ENCODE measurements around the gene TMEM139.
A peak's percentile ranks its signal among the peaks of the same experiment; 100 is the strongest.

The TMEM139 gene

DNA sequence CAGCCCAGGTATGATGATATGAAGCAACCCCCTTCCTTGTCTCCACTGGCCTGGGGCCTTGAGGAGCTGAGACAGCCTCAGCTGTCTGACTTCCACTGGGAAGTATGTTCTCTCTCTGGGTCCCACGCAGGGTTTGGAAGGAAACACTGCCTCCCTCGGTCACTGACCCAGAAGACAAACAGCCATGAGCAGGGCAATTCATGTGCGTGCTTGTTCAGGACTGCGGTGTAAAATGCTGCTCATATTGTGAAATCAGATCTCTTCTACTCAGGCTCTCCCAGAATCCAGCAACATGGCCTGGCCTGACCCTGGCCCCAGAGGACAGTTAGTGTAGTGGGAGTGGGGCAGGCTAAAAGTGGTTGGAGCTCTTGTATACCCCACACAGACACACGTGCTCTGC is 33.9 kb downstream of the TMEM139 start:
- DNase-seq (ENCODE audit: low read depth) = peak; percentile 84
- no peak overlapping the region for H3K4me3 ChIP-seq (ENCODE audit: low read depth, low read length)

DNA sequence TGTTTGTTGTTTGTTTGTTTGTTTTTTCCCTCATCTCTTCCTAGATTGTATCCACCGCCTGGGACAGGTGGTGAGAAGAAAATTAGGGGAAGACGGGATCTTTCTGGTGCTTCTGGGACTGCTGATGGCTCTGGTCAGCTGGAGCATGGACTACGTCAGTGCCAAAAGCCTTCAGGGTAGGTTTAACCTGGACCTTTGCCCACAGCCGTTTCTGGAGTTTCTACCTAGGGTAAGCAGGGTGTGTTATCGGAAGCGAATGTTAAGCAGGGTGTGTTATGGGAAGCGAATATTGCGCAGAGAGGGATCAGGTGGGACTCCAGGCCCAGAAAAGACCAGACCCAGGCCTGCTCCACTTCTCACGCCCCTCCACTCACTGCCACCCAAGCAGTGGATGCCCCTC is 35.9 kb downstream of the TMEM139 start:
- no peak overlapping the region for H3K4me3 ChIP-seq (ENCODE audit: low read depth, low read length)
- DNase-seq (ENCODE audit: low read depth) = no peak

DNA sequence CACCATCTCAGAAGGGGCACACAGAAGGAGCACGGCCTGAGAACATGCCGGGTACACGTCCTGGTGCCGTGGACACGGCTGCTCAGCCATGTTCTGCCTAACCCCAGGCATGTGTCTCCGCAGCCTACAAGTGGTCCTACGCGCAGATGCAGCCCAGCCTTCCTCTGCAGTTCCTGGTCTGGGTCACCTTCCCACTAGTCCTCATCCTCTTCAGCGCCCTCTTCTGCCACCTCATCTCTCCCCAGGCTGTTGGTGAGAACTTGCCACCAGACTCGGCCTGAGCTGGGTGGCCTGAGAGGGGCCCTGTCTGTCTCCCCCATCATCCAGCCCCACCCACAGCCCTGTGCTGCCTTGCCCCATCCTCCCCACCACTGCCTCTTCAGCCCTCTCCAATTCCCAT is 36.5 kb downstream of the TMEM139 start:
- H3K4me3 ChIP-seq (ENCODE audit: low read depth, low read length) = no peak overlapping the region
- DNase-seq (ENCODE audit: low read depth) = no peak

DNA sequence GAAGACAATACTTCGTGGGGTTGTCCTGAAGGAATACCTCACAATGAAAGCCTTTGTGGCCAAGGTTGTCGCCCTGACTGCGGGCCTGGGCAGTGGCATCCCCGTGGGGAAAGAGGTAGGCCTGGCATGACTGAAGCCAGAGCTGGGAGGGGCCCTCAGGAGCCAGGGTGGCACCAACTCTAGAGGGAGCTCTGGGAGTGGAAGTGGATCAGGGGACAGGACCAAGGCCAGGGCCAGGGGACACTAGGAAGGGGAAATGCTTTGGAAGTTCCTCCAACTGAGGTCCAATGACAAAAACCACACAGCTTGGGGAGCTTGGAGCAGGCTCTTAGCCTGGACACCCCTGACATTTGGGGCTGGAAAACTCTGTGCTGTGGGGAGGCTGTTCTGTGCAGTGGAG is 37.0 kb downstream of the TMEM139 start:
- DNase-seq (ENCODE audit: low read depth) = no peak

DNA sequence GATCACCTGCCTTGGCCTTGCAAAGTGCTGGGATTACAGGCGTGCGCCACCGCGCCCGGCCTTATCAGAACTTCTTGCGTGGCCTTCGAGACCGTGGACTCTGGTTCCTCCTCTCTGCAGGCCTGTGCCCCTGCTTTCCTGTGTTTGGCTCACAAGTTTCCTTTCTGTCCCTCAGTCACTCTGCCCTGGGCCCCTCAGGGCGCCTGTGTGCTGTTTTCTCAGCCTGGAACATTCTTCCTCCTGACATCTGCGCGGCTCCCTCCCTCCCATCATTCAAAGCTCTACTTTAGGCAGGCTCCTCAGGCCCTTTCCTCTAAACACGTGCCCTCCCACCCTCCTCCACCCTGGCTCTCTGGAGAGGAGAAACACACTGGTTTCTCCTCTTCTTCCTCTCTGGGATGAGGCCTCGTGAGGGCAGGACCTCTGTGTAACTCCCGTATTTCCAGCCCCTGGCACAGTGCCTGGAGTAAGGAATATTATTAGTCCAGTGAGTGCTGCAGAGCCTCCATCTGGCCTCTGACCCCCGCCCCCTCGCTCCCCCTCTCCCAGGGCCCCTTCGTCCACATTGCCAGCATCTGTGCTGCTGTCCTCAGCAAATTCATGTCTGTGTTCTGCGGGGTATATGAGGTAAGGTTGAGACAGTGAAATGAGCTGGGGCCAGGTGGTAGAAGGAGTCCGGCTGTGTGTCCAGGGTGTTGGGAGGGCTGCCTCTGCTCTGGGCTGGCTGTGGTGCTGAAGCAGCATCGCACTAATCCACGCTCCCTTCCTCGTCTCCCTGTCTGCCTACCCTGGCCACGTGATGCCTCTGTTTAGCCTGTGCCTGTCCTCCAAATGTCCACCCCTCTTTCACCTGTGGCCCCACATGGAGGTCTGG is 38.2 kb downstream of the TMEM139 start:
- no peak for DNase-seq (ENCODE audit: low read depth)
- H3K4me3 ChIP-seq (ENCODE audit: low read depth, low read length) = no peak overlapping the region

More for the DNA sequence above, 37.0 kb downstream of the TMEM139 start:
- H3K4me3 ChIP-seq (ENCODE audit: low read depth, low read length) = no peak overlapping the region

DNA sequence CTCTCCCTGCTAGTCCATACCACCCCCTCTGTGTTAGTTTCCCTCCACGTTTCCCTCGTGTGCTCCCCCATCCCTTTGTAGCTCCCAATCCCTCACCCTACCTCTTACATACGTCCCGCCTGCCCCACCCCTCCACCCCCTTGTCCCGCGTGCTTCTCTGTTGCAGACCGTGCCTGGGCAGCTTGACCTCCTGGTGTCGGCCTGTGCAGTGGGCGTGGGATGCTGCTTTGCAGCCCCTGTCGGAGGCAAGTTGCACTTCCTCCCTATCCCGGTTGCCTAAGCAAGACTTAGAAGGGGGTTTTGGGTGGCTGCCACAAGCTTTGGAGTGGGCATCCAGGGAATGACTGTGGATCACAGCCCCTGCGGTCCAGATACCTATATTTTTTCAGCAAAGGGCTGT is 38.9 kb downstream of the TMEM139 start:
- H3K4me3 ChIP-seq (ENCODE audit: low read depth, low read length) = no peak overlapping the region
- DNase-seq (ENCODE audit: low read depth) = no peak

DNA sequence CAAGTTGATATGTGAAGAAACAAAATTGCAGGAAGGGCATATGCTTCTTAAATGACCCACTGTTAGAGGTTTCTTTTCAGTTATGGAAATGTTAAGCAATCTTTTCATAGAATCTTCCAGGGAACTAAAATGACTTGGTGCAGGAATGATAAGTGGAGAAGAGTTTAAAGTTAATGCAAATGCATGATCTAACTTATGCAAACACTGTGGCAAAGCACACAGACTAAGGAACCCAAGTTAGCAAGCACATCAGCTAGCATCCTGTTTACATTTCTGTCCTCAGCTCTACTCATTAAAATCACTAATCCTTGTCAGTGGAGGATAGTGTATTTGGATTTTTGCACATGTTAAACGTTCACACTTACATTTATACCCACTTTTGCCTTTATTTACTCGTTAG is 40.5 kb downstream of the TMEM139 start:
- DNase-seq (ENCODE audit: low read depth) = no peak
- no peak overlapping the region for H3K4me3 ChIP-seq (ENCODE audit: low read depth, low read length)

DNA sequence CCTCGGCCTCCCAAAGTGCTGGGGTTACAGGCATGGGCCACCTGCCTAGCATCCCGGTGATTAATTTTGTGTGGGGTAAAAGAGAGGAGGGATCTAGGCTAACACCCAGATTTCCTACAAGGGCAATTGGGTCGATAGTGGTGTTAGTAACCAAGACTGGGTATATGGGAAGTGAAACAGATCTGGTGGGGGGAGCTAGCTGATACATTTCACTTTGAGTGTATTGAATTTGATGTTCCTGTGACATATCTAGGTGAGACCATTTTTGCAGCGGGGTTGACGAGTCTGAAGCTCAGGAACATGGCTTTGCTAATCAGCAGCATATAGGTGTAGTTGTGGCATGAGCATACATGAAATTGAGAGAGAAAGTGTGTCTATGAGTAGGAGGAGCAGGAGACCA is 43.1 kb downstream of the TMEM139 start:
- no peak for DNase-seq (ENCODE audit: low read depth)
- H3K4me3 ChIP-seq (ENCODE audit: low read depth, low read length) = no peak overlapping the region

DNA sequence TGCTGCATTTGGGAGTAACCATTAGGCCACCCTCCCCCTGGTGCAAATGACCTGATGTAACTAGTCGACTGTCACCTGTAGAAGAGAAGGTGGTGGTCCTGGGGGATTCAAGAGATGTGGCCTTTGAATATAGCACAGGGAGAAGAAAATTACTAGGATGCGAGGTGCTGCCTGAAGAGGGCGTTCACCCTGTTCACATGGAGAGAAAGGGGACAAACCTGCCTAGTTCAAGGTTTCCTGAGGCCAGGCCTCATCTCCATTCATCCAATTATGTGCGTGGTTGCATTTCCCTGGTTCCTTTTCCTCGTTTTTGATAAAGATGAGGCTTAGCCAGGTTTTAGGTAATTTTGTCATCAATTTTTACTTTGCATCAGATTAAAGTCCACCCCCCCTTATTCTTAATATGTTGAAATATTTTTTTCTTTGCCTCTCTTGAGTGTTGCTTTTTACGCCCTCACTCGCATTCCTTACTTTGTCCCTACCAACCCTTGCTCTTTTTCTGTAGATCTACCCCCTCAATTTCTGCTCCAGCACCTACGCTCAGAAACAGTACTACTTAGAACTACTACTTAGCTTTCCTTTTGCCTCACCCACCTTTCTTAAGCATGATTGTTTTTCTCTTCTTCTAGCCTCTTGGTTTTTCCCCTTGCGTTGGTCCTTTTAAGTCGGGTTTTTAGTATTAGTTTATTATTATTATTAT is 44.9 kb downstream of the TMEM139 start:
- DNase-seq (ENCODE audit: low read depth) = no peak
- H3K4me3 ChIP-seq (ENCODE audit: low read depth, low read length) = no peak overlapping the region

DNA sequence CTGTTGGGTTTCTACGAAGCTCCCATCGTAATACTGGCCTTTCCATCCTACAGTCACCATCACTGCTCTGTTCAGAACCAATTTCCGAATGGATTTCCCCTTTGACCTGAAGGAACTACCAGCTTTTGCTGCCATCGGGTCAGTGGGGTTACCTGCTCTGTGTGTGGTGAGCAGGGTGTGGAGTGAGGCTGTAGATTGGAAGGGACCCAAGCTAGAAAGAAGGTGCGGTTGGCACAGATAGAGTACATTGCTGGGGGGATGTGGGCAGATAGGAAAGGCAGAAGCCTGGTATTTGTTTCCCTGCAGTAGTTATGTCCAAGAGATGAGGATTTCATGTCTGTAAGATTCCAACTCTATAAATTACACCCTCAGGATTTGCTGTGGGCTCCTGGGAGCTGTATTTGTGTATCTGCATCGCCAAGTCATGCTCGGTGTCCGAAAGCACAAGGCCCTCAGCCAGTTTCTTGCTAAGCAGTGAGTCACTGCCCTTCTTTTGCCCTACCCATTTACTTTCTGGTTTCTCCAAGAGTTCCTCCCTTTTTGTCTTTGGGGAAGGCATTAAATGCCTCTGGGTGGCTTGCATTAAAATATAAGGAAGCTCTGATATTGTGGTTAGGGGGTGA is 46.5 kb downstream of the TMEM139 start:
- peak; percentile 95 for DNase-seq (ENCODE audit: low read depth)
- no peak overlapping the region for H3K4me3 ChIP-seq (ENCODE audit: low read depth, low read length)

DNA sequence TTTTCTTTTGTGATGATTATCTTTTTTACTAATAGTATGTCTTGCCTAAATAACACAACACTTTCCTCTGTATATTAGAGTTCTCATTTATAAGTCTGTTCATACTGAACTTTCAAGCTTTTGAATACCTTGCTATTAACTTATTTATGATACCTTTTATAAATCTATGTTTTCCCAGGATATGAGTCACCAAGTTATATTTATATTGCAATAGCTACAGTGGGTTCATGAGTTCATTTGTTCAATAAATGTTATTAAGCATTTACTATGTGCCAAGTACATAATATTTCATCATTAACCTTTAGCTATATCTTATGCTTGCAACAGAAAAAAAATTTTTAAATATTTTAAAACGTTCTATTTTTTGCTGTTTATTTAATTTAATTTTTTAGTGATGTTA is 49.5 kb downstream of the TMEM139 start:
- H3K4me3 ChIP-seq (ENCODE audit: low read depth, low read length) = no peak overlapping the region
- DNase-seq (ENCODE audit: low read depth) = no peak

DNA sequence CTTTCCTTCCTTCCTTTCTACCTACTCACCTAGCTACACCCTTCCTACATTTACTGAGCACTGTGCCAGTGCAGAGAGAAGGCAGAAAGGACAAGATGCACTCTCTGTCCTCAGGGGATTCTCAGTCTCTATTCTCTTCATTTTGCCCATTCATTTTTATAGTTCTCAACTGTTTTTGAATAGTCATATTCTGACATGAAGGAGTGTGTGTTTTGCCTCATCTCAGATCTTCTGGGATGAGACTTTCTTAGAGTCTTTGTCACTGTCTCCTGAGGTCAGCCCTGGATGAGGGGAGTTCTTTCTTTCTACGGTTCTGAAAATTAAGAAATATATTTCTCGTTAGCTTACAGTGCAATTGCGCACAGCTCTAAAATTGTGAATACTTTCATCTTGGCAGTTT is 52.5 kb downstream of the TMEM139 start:
- no peak overlapping the region for H3K4me3 ChIP-seq (ENCODE audit: low read depth, low read length)

More for the DNA sequence above, 52.5 kb downstream of the TMEM139 start:
- no peak for DNase-seq (ENCODE audit: low read depth)

Data from skeletal muscle cell (primary cell).